Stimulated activated CD4-positive, alpha-beta T cell treated with anti-CD3 and anti-CD28 coated beads, Interleukin-4, amount 100 ng/mL, for 1 hour (primary cell): Measurements from ENCODE around the gene SGIP1.
"Not testable (repeated sequence)": the region's sequence is repeated elsewhere in the genome, so short reads cannot be mapped to it uniquely, and the experiment has no call there.

Experiments
- DNase-seq: peaks from one replicate; pipeline ENCODE4 v3.0.0-alpha.2; 2020

SGIP1 gene

GRCh38 chr1:66556161-66556611, 22.2 kb downstream of the SGIP1 start:
- no peak for DNase-seq

DNA sequence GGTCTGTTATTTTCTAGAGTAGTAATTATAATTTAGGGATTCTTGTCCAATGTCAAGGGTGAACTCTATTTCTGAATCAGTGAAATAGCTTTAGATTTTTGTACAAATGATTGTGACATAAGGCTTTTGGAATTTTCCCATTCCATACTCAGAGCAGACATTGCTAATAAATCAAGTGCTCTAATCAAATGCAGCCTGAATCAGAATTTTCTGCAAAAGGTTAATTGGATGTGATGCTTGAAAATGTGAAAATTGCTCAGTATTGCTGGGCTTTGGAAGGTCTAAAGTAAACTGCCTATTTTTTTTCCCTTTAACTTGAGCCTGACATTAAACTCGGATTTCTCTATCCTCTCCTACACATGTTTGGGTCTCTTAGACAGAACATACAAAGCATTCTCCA, 23.2 kb downstream of the SGIP1 start:
- no peak for DNase-seq

DNA sequence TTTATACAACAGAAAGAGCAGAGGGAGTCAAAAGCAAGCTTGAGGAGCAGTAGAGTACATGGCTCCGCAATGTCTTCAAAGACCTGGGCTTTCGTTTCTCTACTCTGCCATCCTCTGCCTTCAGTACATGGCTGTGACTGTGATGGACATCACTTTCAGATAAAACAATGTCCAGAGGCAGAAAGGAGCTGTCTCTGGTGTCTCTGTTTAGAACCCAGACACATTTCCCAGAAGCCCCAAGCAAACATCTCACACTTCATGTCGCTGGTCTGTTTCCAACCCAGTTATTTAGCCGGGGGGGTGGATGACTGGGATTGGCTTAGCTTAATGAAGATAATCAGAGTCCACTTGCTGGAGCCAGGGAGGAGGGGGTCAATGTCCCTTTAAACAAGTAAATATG, 25.6 kb downstream of the SGIP1 start:
- DNase-seq, result no peak

DNA sequence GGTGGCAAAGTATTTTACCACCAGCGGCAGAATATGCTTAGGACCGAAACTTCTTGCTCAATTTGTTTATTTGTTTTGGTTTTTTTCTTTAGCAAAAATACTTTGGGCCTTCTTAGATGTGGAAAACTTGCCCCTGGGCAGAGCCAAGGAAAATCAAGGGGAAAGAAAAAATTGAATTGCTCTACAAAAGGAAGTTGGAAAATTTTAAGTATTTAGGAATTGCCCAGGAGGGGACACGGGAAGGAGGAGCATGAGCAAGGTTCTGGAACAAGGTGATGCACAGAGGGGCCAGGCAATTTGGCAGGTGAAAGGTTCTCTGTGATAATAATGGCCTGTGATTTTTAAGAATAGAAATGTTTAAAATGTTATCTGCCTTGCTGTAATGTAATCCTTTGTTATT, 28.6 kb downstream of the SGIP1 start:
- DNase-seq, result no peak

GRCh38 chr1:66563094-66563800, 29.3 kb downstream of the SGIP1 start:
- DNase-seq, result no peak

DNA sequence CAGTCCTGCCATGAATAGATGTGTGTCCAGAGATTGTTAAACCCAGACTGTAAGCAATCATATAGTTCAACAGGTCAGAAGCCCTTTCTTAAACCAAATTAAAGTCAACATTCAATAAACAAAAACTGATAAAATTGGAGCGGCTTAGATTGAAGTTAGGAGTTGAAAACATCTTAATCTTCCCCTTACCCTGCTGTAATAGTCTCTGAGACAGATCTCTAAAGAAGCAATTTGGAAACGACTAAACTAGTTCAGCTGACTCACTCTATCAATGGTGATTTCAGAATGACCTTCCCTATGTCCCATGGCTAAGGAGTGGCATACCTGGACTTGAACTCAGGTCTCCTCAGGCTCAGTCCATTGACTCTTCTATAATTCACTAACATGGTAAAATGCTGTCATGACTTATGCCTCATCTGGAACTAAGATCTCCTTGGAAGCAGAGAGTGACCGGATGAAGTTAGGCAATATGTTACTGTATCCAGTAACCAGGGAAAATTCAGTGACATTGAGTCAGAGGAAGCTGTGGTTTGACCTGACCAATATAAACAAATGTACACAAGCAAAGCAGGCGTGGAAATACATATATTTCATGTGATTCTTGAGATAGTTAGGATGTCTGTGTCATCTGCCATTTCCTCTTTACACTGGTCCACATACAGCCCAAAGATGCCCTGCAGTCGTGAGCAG, 30.1 kb downstream of the SGIP1 start:
- no peak for DNase-seq

DNA sequence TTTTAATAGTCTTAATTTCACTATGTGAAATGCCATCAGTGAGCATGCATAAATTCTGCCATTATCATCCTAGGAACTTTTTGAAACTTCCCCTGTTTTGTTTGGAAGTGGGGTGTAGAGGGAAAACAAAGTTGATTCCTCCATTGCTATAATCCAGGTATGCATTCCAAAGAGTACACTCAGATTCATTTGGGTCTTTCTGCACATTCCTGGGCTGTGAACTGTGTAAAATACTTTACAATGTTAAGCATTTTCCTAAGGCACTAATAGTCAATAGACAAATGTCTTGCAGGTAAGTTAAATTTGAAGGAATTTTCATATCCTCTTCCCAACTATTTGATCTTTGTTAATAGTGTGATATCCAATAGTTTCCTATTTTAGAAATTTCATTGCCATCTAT, 36.2 kb downstream of the SGIP1 start:
- DNase-seq, result no peak

GRCh38 chr1:66571789-66572188, 37.8 kb downstream of the SGIP1 start:
- no peak for DNase-seq

DNA sequence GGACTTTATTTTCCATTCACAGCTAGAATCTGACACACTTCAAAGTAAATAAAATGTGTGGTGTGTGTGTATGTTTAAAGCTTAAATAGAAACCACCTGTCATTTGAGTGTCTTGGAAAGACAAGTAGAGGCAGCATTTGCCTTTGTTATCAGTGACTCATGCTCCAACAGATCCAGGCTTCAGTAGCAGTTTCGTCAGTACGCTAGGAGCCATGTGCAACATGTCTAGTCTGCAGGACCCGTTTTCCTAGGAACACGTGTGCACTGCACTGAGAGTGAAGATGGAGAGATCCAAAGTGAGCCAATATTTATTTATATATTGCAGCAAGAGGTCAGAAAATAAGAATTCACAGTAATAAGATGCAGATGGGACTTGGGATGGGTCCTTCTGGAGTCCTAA, 41.8 kb downstream of the SGIP1 start:
- no peak for DNase-seq

GRCh38 chr1:66576645-66577044, 42.7 kb downstream of the SGIP1 start:
- DNase-seq, result no peak

DNA sequence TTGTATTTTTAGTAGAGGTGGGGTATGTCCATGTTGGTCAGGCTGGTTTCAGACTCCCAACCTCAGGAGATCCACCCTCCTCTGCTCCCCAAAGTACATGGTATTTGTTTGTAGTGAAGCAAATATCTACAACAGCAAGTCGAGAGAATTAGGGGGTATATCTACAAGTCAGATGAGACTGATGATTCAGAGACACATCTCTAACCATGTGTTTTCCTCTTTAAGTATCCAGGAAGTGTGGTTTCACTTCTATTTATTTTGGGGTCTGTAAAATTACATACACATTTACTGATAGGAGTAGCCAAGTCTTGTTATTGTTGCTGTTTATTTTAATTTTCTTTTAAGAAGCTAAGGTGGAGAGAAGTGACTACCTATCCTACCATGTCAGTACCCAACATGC, 44.9 kb downstream of the SGIP1 start:
- DNase-seq, result no peak

DNA sequence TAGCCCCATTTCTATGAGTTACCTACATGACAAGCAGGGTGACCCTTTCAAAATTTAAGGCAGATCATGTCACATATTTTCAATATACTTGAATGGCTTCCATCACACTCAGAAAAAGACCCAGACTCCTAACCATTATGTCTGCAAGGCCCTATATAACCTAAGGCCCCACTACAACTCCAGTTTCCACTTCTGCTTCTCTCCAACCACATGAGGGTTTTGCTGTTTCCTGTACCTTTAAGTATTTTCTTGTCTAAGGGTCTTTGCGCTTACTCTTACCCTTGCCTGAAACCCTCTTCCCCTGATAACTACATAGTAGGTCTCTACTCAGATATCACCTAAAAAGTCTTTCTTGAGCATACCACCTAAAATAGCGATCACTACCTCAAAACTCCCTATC, 46.1 kb downstream of the SGIP1 start:
- no peak for DNase-seq

DNA sequence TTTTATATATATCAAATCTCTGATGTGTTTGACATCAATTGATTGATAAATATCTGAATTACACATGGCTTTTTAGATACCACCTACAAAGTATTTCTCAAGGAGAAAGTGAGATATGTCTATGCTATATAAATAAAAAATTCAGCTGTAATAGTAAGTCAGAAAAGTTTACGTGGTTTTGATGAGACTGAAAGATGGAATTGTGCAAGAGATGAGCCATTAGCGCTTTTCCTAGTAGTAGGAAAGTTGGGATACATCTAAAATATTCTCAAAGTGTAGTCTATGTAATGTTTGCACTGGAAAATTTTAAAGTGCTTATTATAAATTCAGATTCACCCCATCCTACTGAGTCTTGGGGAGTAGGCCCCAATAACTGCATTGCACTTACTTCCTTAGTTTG, 49.1 kb downstream of the SGIP1 start:
- no peak for DNase-seq

DNA sequence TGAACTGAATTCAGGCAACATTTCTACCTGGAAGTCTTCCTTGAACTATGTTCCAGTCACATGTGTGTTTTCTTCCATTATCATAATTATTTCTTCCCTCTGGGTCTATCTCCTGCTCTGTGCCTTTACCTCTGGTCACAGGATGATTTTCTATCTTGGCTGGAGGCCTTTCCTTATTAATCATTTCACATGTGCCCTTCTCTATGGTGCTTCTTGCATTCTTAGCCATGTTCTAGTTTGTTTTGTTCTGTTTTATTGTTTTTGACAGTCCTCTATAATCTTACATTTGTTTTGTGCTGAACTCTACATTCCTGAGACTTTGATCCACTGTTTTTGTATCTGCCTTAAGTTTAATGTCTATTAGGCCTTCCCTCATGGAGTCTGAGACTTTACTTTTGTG, 51.0 kb downstream of the SGIP1 start:
- DNase-seq, result no peak

- no peak for DNase-seq
These were observed 55.4 kb downstream of the SGIP1 start for GRCh38 chr1:66589326-66589725.

DNA sequence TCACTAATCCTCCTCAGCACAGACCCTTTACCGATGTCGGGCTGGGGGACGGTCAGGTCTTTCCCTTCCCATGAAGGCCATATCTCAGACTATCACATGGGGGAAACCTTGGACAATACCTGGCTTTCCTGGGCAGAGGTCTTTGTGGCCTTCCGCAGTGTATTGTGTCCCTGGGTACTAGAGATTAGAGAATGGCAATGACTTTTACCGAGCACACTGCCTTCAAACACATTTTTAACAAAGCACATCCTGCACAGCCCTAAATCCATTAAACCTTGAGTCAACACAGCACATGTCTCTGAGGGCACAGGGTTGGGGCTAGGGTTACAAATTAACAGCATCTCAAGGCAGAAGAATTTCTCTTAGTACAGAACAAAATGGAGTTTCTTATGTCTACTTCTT, 58.2 kb downstream of the SGIP1 start:
- not testable (repeated sequence) for DNase-seq

DNA sequence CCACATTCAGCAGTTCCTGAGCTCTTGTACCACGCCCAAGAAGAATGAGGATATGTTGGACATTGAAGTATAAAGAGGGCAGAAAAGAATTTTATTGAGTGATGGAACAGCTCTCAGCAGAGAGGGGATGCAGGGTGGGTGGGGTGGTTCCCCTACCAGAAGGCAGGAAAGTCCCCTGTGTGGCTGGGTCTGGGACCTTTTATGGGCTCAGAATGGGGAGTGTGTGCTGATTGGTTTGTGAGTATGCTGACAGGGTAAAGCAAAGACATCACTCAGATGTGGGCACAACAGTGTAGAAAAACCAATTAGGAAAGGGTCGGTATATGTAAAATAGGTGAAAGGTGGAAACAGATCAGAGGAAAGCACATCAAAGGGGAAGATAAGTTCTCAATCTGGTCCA, 62.2 kb downstream of the SGIP1 start:
- DNase-seq, result no peak

DNA sequence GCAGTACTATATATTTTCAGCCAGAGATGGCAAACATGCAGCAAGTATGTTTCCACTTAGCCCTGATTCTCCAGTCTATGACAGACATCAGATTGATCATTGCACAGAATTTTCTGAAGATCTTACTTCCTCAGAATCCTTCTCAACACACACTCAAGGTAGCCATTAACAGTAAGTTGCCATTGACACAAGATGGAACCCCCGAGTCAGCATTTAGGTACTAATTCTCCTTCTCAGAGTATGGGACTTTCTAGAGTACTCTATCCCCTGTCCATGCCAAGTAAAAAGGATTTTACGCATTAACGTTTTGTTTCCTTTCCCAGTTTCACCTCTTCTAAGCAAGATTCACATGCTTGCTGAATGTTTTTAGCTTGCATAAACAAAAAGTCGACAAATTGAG, 63.5 kb downstream of the SGIP1 start:
- no peak for DNase-seq

GRCh38 chr1:66598670-66599069, 64.7 kb downstream of the SGIP1 start:
- no peak for DNase-seq

DNA sequence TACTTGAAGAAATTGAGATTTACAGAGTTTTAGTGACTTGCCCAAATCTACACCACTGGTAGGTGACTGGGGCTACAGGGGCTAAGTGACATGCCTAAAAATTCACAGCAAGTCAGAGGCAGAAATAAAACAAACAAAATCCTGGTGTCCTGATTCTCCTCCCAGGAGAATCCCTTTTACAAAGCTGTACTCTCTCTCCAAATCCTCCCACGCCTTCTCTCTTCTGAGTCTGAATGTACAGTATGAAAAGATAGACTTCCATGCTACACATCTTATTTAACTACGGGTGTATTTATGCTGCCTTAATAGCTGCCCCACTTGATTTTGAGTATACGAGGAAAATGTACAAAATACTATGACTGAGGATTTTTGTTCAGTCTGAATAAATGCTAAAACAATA, 65.4 kb downstream of the SGIP1 start:
- DNase-seq, result no peak

- DNase-seq, result no peak
These were observed 66.2 kb downstream of the SGIP1 start for GRCh38 chr1:66599899-66600737.

GRCh38 chr1:66605419-66605997, 71.6 kb downstream of the SGIP1 start:
- no peak for DNase-seq

- no peak for DNase-seq
These were observed 72.6 kb downstream of the SGIP1 start for GRCh38 chr1:66606362-66607065.
